B cell (primary cell): ENCODE results near the gene CDC37.

Source experiments
- EZH2 ChIP-seq: IDR thresholded peaks from 2 replicates; pipeline ENCODE4 v1.6.1; 2012; ENCODE audit warnings: borderline replicate concordance, low read depth, mild to moderate bottlenecking, moderate library complexity, low read length; ENCODE audit not compliant: insufficient read depth, poor library complexity, severe bottlenecking
- TF ChIP-seq, protein P1 (sequence below): fragments of 200-600 bp; IDR thresholded peaks from one replicate; pipeline ENCODE4 v1.8.0; 2022; ENCODE audit warnings: antibody characterized with exemption, mild to moderate bottlenecking

- TF ChIP-seq, protein P1, sequence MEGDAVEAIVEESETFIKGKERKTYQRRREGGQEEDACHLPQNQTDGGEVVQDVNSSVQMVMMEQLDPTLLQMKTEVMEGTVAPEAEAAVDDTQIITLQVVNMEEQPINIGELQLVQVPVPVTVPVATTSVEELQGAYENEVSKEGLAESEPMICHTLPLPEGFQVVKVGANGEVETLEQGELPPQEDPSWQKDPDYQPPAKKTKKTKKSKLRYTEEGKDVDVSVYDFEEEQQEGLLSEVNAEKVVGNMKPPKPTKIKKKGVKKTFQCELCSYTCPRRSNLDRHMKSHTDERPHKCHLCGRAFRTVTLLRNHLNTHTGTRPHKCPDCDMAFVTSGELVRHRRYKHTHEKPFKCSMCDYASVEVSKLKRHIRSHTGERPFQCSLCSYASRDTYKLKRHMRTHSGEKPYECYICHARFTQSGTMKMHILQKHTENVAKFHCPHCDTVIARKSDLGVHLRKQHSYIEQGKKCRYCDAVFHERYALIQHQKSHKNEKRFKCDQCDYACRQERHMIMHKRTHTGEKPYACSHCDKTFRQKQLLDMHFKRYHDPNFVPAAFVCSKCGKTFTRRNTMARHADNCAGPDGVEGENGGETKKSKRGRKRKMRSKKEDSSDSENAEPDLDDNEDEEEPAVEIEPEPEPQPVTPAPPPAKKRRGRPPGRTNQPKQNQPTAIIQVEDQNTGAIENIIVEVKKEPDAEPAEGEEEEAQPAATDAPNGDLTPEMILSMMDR, result no peak
- no peak for TF ChIP-seq EZH2
These were observed 10.2 kb downstream of the CDC37 start for GRCh38 chr19:10393137-10393536.
